ENCODE results near the gene KDELR3. TPM values are rescaled to one million over a fixed set of nuclear protein-coding genes. Genes with fewer than 3 reads are reported as not detected.

The KDELR3 gene
- total and polyA plus RNA-seq, 5 donors from 2014 or later, result 0.38 to 0.71 (median 0.42) TPM; not detected in 2

DNA sequence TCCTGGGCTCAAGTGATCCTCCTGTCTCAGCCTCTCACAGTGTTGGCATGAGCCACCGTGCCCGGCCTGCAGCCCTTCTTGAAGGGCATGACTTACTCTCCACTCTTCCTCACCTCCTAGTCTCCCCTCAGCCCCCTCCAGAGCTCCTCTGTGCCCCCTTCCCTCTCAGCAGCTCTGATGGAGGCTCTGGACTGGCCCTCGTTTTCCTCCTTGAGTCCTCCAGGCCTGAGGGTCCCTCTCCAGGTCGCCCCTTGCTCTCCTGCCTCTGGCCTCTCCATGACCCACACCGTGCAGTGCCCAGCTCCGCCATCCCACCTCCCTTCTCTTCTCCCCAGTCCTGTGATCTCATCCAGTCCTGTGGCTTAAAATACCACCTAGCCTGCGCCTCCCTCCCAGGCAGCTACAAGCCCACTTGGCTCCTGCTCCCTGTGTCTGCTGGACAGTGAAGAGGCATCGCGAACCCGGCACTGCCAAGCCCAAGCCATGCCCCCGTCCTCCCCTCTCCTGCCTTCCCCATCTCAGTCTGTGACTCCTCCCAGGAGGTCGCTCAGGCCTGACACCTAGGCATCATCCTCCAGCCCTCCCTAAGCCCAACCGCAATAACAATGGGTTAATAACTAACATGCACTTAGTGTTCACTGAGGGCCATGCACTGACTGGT, 24.8 kb upstream of the KDELR3 start:
- no peak overlapping the region for H3K4me3 ChIP-seq (ENCODE audit: low read depth, low read length)
- Mint-ChIP-seq H3K4me1 (no peaks in the 10 kb centered on the region), H3K9me3 (peaks cover 0 to 2% (median 0%) of the 10 kb centered on the region in 7 donors), H3K36me3 (no peaks in the 10 kb centered on the region), H3K4me3 (no peak overlapping the region), H3K27me3 (peaks cover 17% of the 10 kb centered on the region), H3K27ac (peak overlapping the region in 1 of 3 donors; percentile 40)
- H3K36me3 ChIP-seq (ENCODE audit: control insufficient read depth, insufficient read depth, low read length), result no peaks in the 10 kb centered on the region
- H3K9me3 ChIP-seq (ENCODE audit: control insufficient read depth in 2 of 2, low read length in 2 of 2), result no peaks in the 10 kb centered on the region
- DNase-seq (no peak), ATAC-seq (ENCODE audit: low read depth in 2 of 2) (no peak)
- no peak overlapping the region for H3K27ac ChIP-seq (ENCODE audit: insufficient read depth, low read length, poor library complexity, severe bottlenecking)
- H3K27me3 ChIP-seq (ENCODE audit: control insufficient read depth, insufficient read depth, low read length), result no peaks in the 10 kb centered on the region
- no peaks in the 10 kb centered on the region for H3K4me1 ChIP-seq (ENCODE audit: control insufficient read depth, insufficient read depth, low read length, poor library complexity, severe bottlenecking)

DNA sequence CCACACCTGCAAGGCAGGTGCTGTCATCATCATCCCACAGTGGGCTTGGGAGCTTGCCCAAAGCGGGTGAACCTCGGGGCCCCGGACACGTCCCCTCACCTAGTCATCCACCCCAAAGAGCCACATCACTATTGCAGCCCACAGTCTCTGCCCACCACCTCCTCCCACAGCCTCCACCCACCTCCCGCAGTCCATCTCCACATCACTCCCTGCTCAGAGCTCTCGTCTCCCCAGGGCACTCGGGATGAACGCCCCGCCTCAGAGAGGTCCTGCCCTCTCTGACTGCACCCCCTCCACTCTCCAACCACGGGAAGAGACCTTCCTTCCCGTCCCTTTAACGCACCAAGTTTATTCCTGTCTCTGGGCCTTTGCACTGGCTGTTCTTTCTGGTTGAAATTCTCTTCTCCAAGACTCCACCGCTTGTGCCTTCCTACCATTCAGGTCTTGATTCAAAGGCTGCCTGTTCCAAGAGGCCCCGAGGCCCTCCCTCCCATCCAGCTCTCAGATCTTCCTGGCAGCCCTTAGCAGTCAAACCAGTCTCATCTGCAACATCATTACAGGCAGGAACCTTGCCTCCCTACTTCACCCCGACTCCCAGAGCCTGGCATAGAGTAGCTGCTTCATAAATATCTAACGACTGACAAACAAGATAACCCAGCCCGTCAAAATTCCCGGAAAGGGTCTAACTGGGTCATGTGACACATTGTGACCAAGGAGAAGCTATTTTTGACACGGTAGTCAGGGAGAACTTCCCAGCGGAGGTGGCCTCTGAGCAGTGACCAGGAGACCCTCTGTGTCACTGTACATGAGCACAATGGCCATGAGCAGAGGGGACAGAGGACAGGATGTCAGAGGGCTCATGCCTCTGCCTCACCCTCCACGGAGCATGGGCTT, 24.0 kb upstream of the KDELR3 start:
- no peaks in the 10 kb centered on the region for H3K4me1 Mint-ChIP-seq
- Histone ChIP-seq H3K4me1 (ENCODE audit: control insufficient read depth, insufficient read depth, low read length, poor library complexity, severe bottlenecking) (no peaks in the 10 kb centered on the region), H3K36me3 (ENCODE audit: control insufficient read depth, insufficient read depth, low read length) (no peaks in the 10 kb centered on the region), H3K4me3 (ENCODE audit: low read depth, low read length) (no peak overlapping the region), H3K9me3 (ENCODE audit: control insufficient read depth in 2 of 2, low read length in 2 of 2) (no peaks in the 10 kb centered on the region), H3K27me3 (ENCODE audit: control insufficient read depth, insufficient read depth, low read length) (no peaks in the 10 kb centered on the region), H3K27ac (ENCODE audit: insufficient read depth, low read length, poor library complexity, severe bottlenecking) (no peak overlapping the region)
- ATAC-seq (ENCODE audit: low read depth in 2 of 2) (no peak), DNase-seq (no peak)
- peaks cover 17% of the 10 kb centered on the region for H3K27me3 Mint-ChIP-seq
- no peaks in the 10 kb centered on the region for H3K36me3 Mint-ChIP-seq
- H3K9me3 Mint-ChIP-seq, result peaks cover 0 to 2% (median 0%) of the 10 kb centered on the region in 7 donors
- H3K27ac Mint-ChIP-seq, result peak overlapping the region in 1 of 3 donors; percentile 73
- no peak overlapping the region for H3K4me3 Mint-ChIP-seq

DNA sequence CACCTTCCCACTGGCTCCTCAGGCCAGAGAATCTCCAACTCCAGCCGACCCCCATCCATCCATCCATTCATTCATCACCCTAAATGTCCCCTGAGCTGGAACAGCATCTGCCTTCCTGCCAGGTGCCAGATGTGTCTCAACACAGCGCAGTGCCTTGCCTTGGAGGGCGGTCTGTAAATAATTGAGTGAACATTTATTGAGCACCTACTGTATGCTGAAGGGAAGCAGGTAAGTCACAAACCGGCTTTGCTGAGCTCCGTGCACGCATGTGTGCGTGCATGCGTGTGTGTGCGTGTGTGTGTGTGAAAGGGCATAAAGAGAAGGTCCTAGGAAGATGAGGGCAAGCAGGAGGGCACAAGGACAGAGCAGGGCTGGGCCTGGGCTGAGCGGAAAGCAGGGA, 23.1 kb upstream of the KDELR3 start:
- no peak overlapping the region for H3K4me3 ChIP-seq (ENCODE audit: low read depth, low read length)
- no peak overlapping the region for H3K27ac Mint-ChIP-seq
- no peak for DNase-seq

DNA sequence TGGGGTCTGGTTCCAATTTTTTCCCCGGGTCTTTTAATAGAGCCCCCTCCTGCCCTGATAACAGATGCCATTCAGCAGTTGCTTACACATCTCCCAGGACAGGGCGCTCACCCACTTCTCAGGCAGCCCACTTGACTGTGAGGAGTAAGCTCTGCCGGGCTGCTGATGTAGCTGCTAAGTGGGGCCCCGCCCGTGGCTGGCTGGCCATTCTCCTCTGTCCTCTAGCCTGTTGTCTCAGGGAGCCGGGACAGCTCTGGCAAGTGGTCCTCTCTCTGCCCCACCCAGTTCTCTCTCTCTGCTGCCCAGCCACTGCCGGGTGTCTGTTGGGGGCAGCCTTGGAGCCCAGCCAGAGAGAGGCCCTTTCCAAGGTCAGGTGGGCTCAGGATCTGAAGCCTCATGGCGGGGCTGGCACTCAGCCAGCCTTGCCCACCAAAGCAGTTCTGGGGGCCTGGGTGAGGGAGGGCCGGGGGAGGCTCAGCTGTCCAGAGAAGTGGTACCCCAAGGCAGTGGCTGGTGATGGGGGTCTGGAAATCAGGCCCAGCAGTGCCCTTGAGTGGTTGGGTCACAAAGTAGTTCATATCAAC, 21.8 kb upstream of the KDELR3 start:
- Histone ChIP-seq H3K27me3 (ENCODE audit: control insufficient read depth, insufficient read depth, low read length) (no peaks in the 10 kb centered on the region), H3K4me3 (ENCODE audit: low read depth, low read length) (no peak overlapping the region), H3K9me3 (ENCODE audit: control insufficient read depth in 2 of 2, low read length in 2 of 2) (no peaks in the 10 kb centered on the region), H3K36me3 (ENCODE audit: control insufficient read depth, insufficient read depth, low read length) (no peaks in the 10 kb centered on the region), H3K27ac (ENCODE audit: insufficient read depth, low read length, poor library complexity, severe bottlenecking) (no peak overlapping the region), H3K4me1 (ENCODE audit: control insufficient read depth, insufficient read depth, low read length, poor library complexity, severe bottlenecking) (no peaks in the 10 kb centered on the region)
- ATAC-seq (ENCODE audit: low read depth in 2 of 2), result no peak
- H3K4me1 Mint-ChIP-seq, result no peaks in the 10 kb centered on the region
- no peak for DNase-seq
- H3K36me3 Mint-ChIP-seq, result no peaks in the 10 kb centered on the region
- no peak overlapping the region for H3K4me3 Mint-ChIP-seq
- peaks cover 0 to 2% (median 0%) of the 10 kb centered on the region in 7 donors for H3K9me3 Mint-ChIP-seq
- no peak overlapping the region for H3K27ac Mint-ChIP-seq
- H3K27me3 Mint-ChIP-seq, result peaks cover 19% of the 10 kb centered on the region

More for the DNA sequence above, 23.1 kb upstream of the KDELR3 start:
- no peak for ATAC-seq (ENCODE audit: low read depth in 2 of 2)
- H3K27me3 Mint-ChIP-seq, result peaks cover 17% of the 10 kb centered on the region
- no peak overlapping the region for H3K4me3 Mint-ChIP-seq
- no peaks in the 10 kb centered on the region for H3K4me1 Mint-ChIP-seq
- H3K36me3 Mint-ChIP-seq, result no peaks in the 10 kb centered on the region
- Histone ChIP-seq H3K27ac (ENCODE audit: insufficient read depth, low read length, poor library complexity, severe bottlenecking) (no peak overlapping the region), H3K9me3 (ENCODE audit: control insufficient read depth in 2 of 2, low read length in 2 of 2) (no peaks in the 10 kb centered on the region), H3K36me3 (ENCODE audit: control insufficient read depth, insufficient read depth, low read length) (no peaks in the 10 kb centered on the region), H3K27me3 (ENCODE audit: control insufficient read depth, insufficient read depth, low read length) (no peaks in the 10 kb centered on the region), H3K4me1 (ENCODE audit: control insufficient read depth, insufficient read depth, low read length, poor library complexity, severe bottlenecking) (no peaks in the 10 kb centered on the region)
- H3K9me3 Mint-ChIP-seq, result peaks cover 0 to 2% (median 0%) of the 10 kb centered on the region in 7 donors

DNA sequence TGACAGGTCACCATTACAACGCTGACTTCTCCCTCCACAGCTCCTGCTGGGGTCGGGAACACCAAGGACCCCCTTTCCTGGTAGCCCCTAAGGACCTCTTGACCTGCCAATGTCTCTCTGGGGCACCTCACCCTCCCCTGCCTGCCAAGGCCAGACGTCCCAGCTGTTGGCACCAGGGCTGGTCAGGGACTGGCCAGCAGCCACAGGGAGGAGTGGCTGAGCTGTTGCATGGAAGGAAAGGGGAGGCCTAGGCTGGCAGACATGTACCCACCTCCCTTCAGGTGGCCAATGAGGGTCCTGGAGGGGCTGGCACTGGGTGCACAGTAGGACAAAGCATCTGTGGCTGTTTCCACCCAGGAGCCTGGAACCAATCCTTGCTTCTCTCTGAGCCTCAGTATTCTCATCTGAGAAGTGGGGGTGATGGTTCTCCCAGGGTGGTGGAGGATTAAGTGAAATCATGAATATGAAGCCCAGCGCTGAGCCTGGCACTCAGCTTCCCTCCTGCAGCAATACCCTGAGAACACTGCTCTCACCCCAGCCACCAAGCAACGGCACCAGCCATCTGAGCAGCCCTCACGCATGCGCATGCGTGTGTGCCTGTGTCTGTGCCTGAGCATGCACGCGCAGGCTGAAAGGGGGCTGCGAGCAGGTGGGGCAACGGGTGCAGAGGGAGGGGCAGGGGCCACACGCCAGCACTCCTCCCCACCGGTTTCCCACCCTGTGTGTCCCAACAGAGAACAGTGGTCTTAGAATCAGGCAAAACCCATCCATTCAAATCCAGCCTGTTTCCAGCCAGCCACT, 18.8 kb upstream of the KDELR3 start:
- no peak overlapping the region for H3K27ac ChIP-seq (ENCODE audit: insufficient read depth, low read length, poor library complexity, severe bottlenecking)
- DNase-seq, result no peak
- peaks cover 0 to 2% (median 0%) of the 10 kb centered on the region in 7 donors for H3K9me3 Mint-ChIP-seq
- H3K36me3 Mint-ChIP-seq, result no peaks in the 10 kb centered on the region
- H3K4me3 Mint-ChIP-seq, result no peak overlapping the region
- H3K27me3 ChIP-seq (ENCODE audit: control insufficient read depth, insufficient read depth, low read length), result peaks cover 5% of the 10 kb centered on the region
- peaks cover 37% of the 10 kb centered on the region for H3K27me3 Mint-ChIP-seq
- peaks cover 0 to 2% (median under 1%) of the 10 kb centered on the region in 4 donors for H3K4me1 Mint-ChIP-seq
- no peak overlapping the region for H3K4me3 ChIP-seq (ENCODE audit: low read depth, low read length)
- H3K9me3 ChIP-seq (ENCODE audit: control insufficient read depth in 2 of 2, low read length in 2 of 2), result no peaks in the 10 kb centered on the region
- H3K27ac Mint-ChIP-seq, result no peak overlapping the region
- no peak for ATAC-seq (ENCODE audit: low read depth in 2 of 2)
- no peaks in the 10 kb centered on the region for H3K36me3 ChIP-seq (ENCODE audit: control insufficient read depth, insufficient read depth, low read length)
- H3K4me1 ChIP-seq (ENCODE audit: control insufficient read depth, insufficient read depth, low read length, poor library complexity, severe bottlenecking), result peaks cover under 1% of the 10 kb centered on the region

DNA sequence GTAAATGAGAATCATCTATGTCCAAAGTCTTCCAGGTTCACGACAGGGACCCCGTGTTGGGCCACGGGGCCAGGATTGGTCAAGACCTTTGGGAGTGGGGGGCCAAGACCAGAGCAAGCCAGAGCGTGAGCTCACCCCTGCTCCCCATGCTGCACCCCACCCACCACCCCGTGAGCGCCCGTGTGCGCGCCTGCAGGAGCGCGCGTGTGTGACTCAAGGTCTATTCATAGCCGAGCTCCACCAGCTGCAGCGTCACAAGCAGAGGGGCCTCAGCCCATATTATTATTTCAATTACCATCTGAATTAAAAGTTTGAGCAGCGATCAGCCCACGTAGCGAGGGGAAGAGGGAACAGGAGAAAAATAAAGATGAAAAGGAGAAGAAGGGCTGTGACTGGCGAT, 18.1 kb upstream of the KDELR3 start:
- Mint-ChIP-seq H3K4me3 (no peak overlapping the region), H3K9me3 (peaks cover 0 to 2% (median 0%) of the 10 kb centered on the region in 7 donors), H3K27me3 (peaks cover 39% of the 10 kb centered on the region), H3K36me3 (no peaks in the 10 kb centered on the region), H3K4me1 (peaks cover 0 to 6% (median 3%) of the 10 kb centered on the region in 4 donors), H3K27ac (no peak overlapping the region)
- Histone ChIP-seq H3K4me3 (ENCODE audit: low read depth, low read length) (no peak overlapping the region), H3K9me3 (ENCODE audit: control insufficient read depth in 2 of 2, low read length in 2 of 2) (no peaks in the 10 kb centered on the region), H3K4me1 (ENCODE audit: control insufficient read depth, insufficient read depth, low read length, poor library complexity, severe bottlenecking) (peaks cover 7% of the 10 kb centered on the region), H3K36me3 (ENCODE audit: control insufficient read depth, insufficient read depth, low read length) (no peaks in the 10 kb centered on the region), H3K27ac (ENCODE audit: insufficient read depth, low read length, poor library complexity, severe bottlenecking) (no peak overlapping the region), H3K27me3 (ENCODE audit: control insufficient read depth, insufficient read depth, low read length) (peaks cover 5% of the 10 kb centered on the region)
- DNase-seq, result no peak
- ATAC-seq (ENCODE audit: low read depth in 2 of 2), result no peak

DNA sequence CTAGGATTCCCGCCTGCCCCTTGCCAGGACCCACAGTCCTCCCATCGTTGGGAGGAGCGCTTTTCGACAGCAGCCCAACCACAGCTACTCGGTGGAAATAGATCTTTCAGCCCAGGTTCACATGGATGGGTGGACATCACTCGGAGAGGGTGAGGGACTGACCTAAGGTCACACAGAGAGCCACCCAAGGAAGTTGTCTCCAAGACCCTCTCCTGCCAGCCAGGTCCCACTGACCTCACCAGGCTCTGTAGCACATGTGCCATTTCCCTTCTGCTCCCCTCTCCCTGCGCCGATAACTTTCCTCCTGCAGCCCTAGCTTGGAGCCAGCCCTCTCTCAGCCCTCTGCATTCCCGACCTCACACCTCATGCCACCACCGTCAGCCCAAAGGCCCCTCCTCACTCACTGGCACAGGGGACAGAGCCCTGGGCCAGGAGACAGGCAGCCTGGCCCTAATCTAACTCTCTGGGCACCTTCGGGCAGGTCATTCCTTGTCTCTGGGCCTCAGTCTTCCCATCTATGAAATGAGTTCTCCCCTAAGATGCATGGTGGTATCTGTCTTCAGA, 17.6 kb upstream of the KDELR3 start:
- Histone ChIP-seq H3K27ac (ENCODE audit: insufficient read depth, low read length, poor library complexity, severe bottlenecking) (no peak overlapping the region), H3K27me3 (ENCODE audit: control insufficient read depth, insufficient read depth, low read length) (peaks cover 5% of the 10 kb centered on the region), H3K36me3 (ENCODE audit: control insufficient read depth, insufficient read depth, low read length) (no peaks in the 10 kb centered on the region), H3K4me1 (ENCODE audit: control insufficient read depth, insufficient read depth, low read length, poor library complexity, severe bottlenecking) (peaks cover 7% of the 10 kb centered on the region), H3K9me3 (ENCODE audit: control insufficient read depth in 2 of 2, low read length in 2 of 2) (no peaks in the 10 kb centered on the region), H3K4me3 (ENCODE audit: low read depth, low read length) (no peak overlapping the region)
- DNase-seq (no peak), ATAC-seq (ENCODE audit: low read depth in 2 of 2) (no peak)
- H3K36me3 Mint-ChIP-seq, result no peaks in the 10 kb centered on the region
- peaks cover 0 to 6% (median 3%) of the 10 kb centered on the region in 4 donors for H3K4me1 Mint-ChIP-seq
- H3K9me3 Mint-ChIP-seq, result peaks cover 0 to 2% (median 0%) of the 10 kb centered on the region in 7 donors
- H3K27ac Mint-ChIP-seq, result peak overlapping the region in 1 of 3 donors; percentile 62
- H3K27me3 Mint-ChIP-seq, result peaks cover 39% of the 10 kb centered on the region
- no peak overlapping the region for H3K4me3 Mint-ChIP-seq

All from CD4-positive, CD25-positive, alpha-beta regulatory T cell (primary cell).